ENCODE results near the gene KRT6A.

KRT6A gene

DNA sequence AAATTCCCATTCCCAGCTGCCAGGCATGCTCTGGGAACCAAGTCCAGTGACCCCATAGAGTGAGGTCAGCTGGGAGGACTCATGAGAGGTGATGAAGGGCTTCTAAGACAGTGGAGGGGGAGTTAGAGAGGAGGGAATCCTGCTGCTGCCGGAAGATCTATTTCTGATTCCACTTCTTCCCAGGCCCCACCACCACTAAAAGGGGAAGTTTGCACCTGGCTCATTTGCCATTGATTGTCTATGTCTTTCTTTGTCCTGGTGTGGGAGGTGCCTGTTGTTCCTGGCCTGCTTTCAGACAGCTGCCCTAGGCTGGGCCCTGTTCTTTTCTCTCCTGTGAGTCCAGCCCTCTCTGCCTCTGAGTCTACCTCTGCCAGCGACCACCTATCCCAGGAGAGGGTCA, 3.0 kb upstream of the KRT6A start:
- Histone ChIP-seq H2AFZ (ENCODE audit: low read length) (no peak overlapping the region), H3K9ac (ENCODE audit: low read depth, low read length, poor library complexity, severe bottlenecking) (no peak overlapping the region), H3K4me1 (ENCODE audit: insufficient read depth, low read length, poor library complexity, severe bottlenecking) (no peaks in the 10 kb centered on the region), H4K20me1 (ENCODE audit: insufficient read depth, low read length, poor library complexity, severe bottlenecking) (no peaks in the 10 kb centered on the region), H3K36me3 (ENCODE audit: insufficient read depth, low read length) (no peaks in the 10 kb centered on the region), H3K4me2 (ENCODE audit: low read depth, low read length, poor library complexity, severe bottlenecking) (no peak overlapping the region), H3K9me3 (ENCODE audit: insufficient read depth, low read depth, low read length) (no peaks in the 10 kb centered on the region), H3F3A (ENCODE audit: low read depth) (no peaks in the 10 kb centered on the region), H3K79me2 (ENCODE audit: insufficient read depth, low read length) (no peaks in the 10 kb centered on the region), H3K9me2 (replicated peaks; ENCODE audit: low read depth, low read length) (no peaks in the 10 kb centered on the region), H3K27me3 (ENCODE audit: insufficient read depth, low read length, poor library complexity, severe bottlenecking) (no peaks in the 10 kb centered on the region), H3K4me3 (ENCODE audit: low read length, poor library complexity, severe bottlenecking) (no peak overlapping the region)
- TF ChIP-seq, protein P1, sequence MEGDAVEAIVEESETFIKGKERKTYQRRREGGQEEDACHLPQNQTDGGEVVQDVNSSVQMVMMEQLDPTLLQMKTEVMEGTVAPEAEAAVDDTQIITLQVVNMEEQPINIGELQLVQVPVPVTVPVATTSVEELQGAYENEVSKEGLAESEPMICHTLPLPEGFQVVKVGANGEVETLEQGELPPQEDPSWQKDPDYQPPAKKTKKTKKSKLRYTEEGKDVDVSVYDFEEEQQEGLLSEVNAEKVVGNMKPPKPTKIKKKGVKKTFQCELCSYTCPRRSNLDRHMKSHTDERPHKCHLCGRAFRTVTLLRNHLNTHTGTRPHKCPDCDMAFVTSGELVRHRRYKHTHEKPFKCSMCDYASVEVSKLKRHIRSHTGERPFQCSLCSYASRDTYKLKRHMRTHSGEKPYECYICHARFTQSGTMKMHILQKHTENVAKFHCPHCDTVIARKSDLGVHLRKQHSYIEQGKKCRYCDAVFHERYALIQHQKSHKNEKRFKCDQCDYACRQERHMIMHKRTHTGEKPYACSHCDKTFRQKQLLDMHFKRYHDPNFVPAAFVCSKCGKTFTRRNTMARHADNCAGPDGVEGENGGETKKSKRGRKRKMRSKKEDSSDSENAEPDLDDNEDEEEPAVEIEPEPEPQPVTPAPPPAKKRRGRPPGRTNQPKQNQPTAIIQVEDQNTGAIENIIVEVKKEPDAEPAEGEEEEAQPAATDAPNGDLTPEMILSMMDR (conservative IDR thresholded peaks at IDR 0.05; ENCODE audit: low read length) = no peak
- no peak for TF ChIP-seq EZH2phosphoT487 (IDR thresholded peaks at IDR 0.05; ENCODE audit: borderline replicate concordance)

DNA sequence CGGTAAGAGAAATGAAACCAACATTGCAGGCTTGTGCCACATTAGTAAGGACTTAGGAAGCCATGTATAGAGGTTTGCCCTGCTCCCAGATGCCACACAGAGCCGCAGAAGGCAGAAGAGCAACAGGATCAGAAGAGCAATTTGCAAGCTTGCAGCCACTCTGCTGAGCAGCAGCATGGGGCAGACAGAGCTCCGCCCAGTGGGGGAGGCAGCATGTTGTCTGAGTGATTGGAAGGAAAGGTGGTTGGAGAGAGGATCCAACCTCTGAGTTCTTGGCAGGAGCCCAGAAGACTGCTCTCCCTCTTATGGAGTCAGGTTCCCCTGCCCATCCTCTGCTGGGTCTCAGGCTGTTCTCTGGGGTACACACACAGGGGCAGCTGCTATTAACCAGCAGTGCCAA, 2.3 kb upstream of the KRT6A start:
- Histone ChIP-seq H3K4me2 (ENCODE audit: low read depth, low read length, poor library complexity, severe bottlenecking) (no peak overlapping the region), H3K9me2 (replicated peaks; ENCODE audit: low read depth, low read length) (no peaks in the 10 kb centered on the region), H2AFZ (ENCODE audit: low read length) (0 out of 2 replicates have a peak overlapping the region, but pooled peaks have one; percentile 3), H3K79me2 (ENCODE audit: insufficient read depth, low read length) (no peaks in the 10 kb centered on the region), H4K20me1 (ENCODE audit: insufficient read depth, low read length, poor library complexity, severe bottlenecking) (no peaks in the 10 kb centered on the region), H3K9ac (ENCODE audit: low read depth, low read length, poor library complexity, severe bottlenecking) (no peak overlapping the region), H3K36me3 (ENCODE audit: insufficient read depth, low read length) (no peaks in the 10 kb centered on the region), H3K9me3 (ENCODE audit: insufficient read depth, low read depth, low read length) (no peaks in the 10 kb centered on the region), H3K27me3 (ENCODE audit: insufficient read depth, low read length, poor library complexity, severe bottlenecking) (no peaks in the 10 kb centered on the region), H3K4me3 (ENCODE audit: low read length, poor library complexity, severe bottlenecking) (no peak overlapping the region), H3F3A (ENCODE audit: low read depth) (no peaks in the 10 kb centered on the region), H3K4me1 (ENCODE audit: insufficient read depth, low read length, poor library complexity, severe bottlenecking) (no peaks in the 10 kb centered on the region)
- TF ChIP-seq, protein P1 (conservative IDR thresholded peaks at IDR 0.05; ENCODE audit: low read length) = no peak
- no peak for TF ChIP-seq EZH2phosphoT487 (IDR thresholded peaks at IDR 0.05; ENCODE audit: borderline replicate concordance)

DNA sequence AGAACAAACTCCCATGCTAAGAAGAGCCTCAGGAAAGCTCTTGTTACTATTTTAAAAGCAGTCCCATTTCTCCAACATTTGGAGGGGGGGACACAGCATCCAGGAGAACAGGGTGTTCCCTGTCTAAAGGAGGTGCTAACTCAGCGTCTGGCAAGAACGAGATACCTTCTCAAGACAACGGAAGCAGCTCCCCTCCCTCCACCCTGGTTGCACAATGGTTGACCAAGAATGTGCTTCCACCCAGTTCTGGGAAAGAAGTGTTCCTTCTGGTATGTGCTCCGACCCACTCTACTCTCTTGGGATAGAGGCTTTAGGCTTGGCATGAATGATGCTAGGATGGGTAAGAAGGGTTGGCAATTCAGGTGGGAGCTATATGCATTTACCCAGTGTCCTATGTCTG, 1.5 kb upstream of the KRT6A start:
- no peak overlapping the region for H2AFZ ChIP-seq (ENCODE audit: low read length)
- H3K9ac ChIP-seq (ENCODE audit: low read depth, low read length, poor library complexity, severe bottlenecking) = no peak overlapping the region
- H3K9me3 ChIP-seq (ENCODE audit: insufficient read depth, low read depth, low read length) = no peaks in the 10 kb centered on the region
- H3F3A ChIP-seq (ENCODE audit: low read depth) = no peaks in the 10 kb centered on the region
- H3K36me3 ChIP-seq (ENCODE audit: insufficient read depth, low read length) = no peaks in the 10 kb centered on the region
- no peak overlapping the region for H3K4me2 ChIP-seq (ENCODE audit: low read depth, low read length, poor library complexity, severe bottlenecking)
- no peaks in the 10 kb centered on the region for H3K79me2 ChIP-seq (ENCODE audit: insufficient read depth, low read length)
- no peak for TF ChIP-seq EZH2phosphoT487 (IDR thresholded peaks at IDR 0.05; ENCODE audit: borderline replicate concordance)
- TF ChIP-seq, protein P1 (conservative IDR thresholded peaks at IDR 0.05; ENCODE audit: low read length) = no peak
- no peaks in the 10 kb centered on the region for H3K9me2 ChIP-seq (replicated peaks; ENCODE audit: low read depth, low read length)
- H3K4me3 ChIP-seq (ENCODE audit: low read length, poor library complexity, severe bottlenecking) = no peak overlapping the region
- H3K27me3 ChIP-seq (ENCODE audit: insufficient read depth, low read length, poor library complexity, severe bottlenecking) = no peaks in the 10 kb centered on the region
- H3K4me1 ChIP-seq (ENCODE audit: insufficient read depth, low read length, poor library complexity, severe bottlenecking) = no peaks in the 10 kb centered on the region
- H4K20me1 ChIP-seq (ENCODE audit: insufficient read depth, low read length, poor library complexity, severe bottlenecking) = no peaks in the 10 kb centered on the region
